K562 (cell line): ENCODE data around the gene CIB2. TPM values are rescaled to one million over a fixed set of nuclear protein-coding genes. Genes with fewer than 3 reads are reported as not detected.

ENCODE experiments used
- ATF1 ChIP-seq, 2 experiments: fragments of 450-650 bp in 1 of 2; IDR thresholded peaks; 2 replicates each; pipeline ENCODE4 v1.6.1; 2016; ENCODE audit warnings: missing compliant biosample characterization in 1 of 2, missing genetic modification characterization in 1 of 2
- CHCHD3 ChIP-seq: fragments of 250-450 bp; sonication (Bioruptor Pico); IDR thresholded peaks from 2 replicates; pipeline ENCODE4 v2.1.2; 2022; ENCODE audit warnings: mild to moderate bottlenecking
- GABPA ChIP-seq: fragments of 200-800 bp; sonication (Bioruptor generic); conservative IDR thresholded peaks from 2 replicates; pipeline ENCODE4 v1.6.1; 2016; ENCODE audit warnings: low read depth, missing genetic modification characterization, missing compliant biosample characterization
- GTF2F1 ChIP-seq: IDR thresholded peaks from 2 replicates; pipeline ENCODE4 v1.6.1; 2011; ENCODE audit warnings: low read depth, low read length, improper control_type of control experiment
- MTA2 ChIP-seq: fragments of 450-650 bp; IDR thresholded peaks from 2 replicates; pipeline ENCODE4 v1.6.1; 2016; ENCODE audit warnings: low read depth
- NFXL1 ChIP-seq: fragments of 450-650 bp; formaldehyde crosslinking; IDR thresholded peaks from 2 replicates; pipeline ENCODE4 v1.4.0; 2021; ENCODE audit warnings: mild to moderate bottlenecking
- POLR3A ChIP-seq: IDR thresholded peaks from 2 replicates; pipeline ENCODE4 v1.6.1; 2011; ENCODE audit warnings: borderline replicate concordance, mild to moderate bottlenecking, moderate library complexity; ENCODE audit not compliant: insufficient read length, insufficient read depth; ENCODE audit errors: extremely low read depth
- TBP ChIP-seq: optimal IDR thresholded peaks from 2 replicates; pipeline ENCODE3; 2011; ENCODE audit warnings: low read depth, low read length, improper control_type of control experiment
- ZFX ChIP-seq: sonication (generic); formaldehyde crosslinking; IDR thresholded peaks from 2 replicates; pipeline ENCODE4 v1.8.0; 2022; ENCODE audit warnings: mild to moderate bottlenecking, missing genetic modification reagents, moderate library complexity
- polyA plus RNA-seq, 8 experiments: library from polyadenylated mRNA; depleted of rRNA in 4 of 8; stranded (reverse) in 5 of 8; unstranded in 3 of 8; fragments of >200 nt; fragmentation: Nextera tagmentation in 2 of 8; fragmentation: Illumina TruSeq in 1 of 8; extraction: Ambion mirVana in 2 of 8; extraction: Trizol in 1 of 8; gene quantifications; 2 replicates each; pipeline versions ENCODE4 v1.2.1 to v1.2.3, GENCODE V29; 2011 to 2014; ENCODE audit warnings: inconsistent platforms in 1 of 8, missing spikeins in 1 of 8
- total RNA-seq, 7 experiments: library from RNA; depleted of rRNA in 6 of 7; stranded (reverse); fragments of >200 nt in 6 of 7; fragmentation: Illumina TruSeq in 2 of 7; extraction: Trizol in 2 of 7; gene quantifications; 2 replicates each; pipeline versions ENCODE4 v1.2.1 to v1.2.3, GENCODE V29; 2011 to 2021; ENCODE audit warnings: low replicate concordance in 1 of 7
- TF ChIP-seq, protein P1 (sequence below): sonication (generic); formaldehyde crosslinking; IDR thresholded peaks from 2 replicates; pipeline ENCODE4 v1.8.0; 2022; ENCODE audit warnings: mild to moderate bottlenecking, missing genetic modification reagents, borderline replicate concordance
- TF ChIP-seq, protein P2 (sequence below): fragments of 250-450 bp; sonication (Bioruptor Pico); IDR thresholded peaks from 2 replicates; pipeline ENCODE4 v1.4.0; 2020

Gene CIB2
- total and polyA plus RNA-seq, 9 of the 15 experiments (the other 6 are each of a cell fraction or from before 2014, with no cell fraction given) = 1.5 to 37.4 (median 19.4) TPM

DNA sequence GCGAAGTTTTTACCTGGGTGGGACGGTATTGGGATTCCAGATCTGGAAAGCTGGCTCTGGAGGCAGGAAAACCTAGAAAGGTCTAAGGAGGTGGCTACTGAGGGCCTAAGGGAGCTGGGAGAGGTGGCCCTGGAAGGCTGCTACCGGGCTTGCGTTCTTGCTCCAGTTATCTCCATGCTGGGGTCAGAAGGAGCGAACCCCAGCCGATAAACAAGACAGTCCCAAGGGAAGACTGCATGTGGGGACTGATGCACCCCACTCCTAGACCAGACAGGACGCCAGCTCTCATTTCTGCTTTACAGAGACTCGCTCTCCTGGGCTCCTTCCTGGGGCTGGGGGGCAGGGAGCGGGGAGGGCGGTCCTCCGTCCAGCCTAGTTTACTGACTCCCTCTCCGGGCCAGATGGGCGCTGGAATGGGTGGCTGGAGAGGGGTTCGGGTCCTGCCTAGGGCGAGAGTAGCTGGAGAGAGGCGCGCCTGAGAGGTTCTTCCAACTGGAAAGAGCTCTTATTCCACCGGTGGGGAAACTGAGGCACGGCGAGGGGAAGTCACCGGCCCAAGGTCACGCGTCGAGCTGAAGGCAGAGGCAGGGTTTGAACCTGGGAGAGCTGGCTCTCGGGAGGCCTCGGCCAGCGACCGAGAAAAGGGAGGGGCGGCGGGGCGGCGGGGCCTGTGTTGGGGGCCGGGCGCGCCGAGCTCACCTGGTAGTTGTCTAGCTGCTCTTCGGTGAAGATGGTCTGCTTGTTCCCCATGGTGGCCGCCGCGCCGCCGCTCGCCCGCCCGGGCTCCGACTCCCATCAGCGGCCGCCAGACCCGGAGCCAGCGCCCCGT is 565 bp downstream of the CIB2 start (continued):
- 0 out of 2 replicates have a peak, but pooled peaks have one; percentile 32 for TF ChIP-seq ZFX (CRISPR knock-in tag)
- TF ChIP-seq ATF1 (CRISPR knock-in tag; IDR thresholded peaks at IDR 0.05) = no peak
- no peak for TF ChIP-seq ATF1 (tag; IDR thresholded peaks at IDR 0.05)
- no peak for TF ChIP-seq POLR3A
- TF ChIP-seq GABPA (tag) = no peak
- TF ChIP-seq, protein P1, sequence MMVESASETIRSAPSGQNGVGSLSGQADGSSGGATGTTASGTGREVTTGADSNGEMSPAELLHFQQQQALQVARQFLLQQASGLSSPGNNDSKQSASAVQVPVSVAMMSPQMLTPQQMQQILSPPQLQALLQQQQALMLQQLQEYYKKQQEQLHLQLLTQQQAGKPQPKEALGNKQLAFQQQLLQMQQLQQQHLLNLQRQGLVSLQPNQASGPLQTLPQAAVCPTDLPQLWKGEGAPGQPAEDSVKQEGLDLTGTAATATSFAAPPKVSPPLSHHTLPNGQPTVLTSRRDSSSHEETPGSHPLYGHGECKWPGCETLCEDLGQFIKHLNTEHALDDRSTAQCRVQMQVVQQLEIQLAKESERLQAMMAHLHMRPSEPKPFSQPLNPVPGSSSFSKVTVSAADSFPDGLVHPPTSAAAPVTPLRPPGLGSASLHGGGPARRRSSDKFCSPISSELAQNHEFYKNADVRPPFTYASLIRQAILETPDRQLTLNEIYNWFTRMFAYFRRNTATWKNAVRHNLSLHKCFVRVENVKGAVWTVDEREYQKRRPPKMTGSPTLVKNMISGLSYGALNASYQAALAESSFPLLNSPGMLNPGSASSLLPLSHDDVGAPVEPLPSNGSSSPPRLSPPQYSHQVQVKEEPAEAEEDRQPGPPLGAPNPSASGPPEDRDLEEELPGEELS (CRISPR knock-in tag) = no peak
- no peak for TF ChIP-seq GTF2F1
- TF ChIP-seq, protein P2, sequence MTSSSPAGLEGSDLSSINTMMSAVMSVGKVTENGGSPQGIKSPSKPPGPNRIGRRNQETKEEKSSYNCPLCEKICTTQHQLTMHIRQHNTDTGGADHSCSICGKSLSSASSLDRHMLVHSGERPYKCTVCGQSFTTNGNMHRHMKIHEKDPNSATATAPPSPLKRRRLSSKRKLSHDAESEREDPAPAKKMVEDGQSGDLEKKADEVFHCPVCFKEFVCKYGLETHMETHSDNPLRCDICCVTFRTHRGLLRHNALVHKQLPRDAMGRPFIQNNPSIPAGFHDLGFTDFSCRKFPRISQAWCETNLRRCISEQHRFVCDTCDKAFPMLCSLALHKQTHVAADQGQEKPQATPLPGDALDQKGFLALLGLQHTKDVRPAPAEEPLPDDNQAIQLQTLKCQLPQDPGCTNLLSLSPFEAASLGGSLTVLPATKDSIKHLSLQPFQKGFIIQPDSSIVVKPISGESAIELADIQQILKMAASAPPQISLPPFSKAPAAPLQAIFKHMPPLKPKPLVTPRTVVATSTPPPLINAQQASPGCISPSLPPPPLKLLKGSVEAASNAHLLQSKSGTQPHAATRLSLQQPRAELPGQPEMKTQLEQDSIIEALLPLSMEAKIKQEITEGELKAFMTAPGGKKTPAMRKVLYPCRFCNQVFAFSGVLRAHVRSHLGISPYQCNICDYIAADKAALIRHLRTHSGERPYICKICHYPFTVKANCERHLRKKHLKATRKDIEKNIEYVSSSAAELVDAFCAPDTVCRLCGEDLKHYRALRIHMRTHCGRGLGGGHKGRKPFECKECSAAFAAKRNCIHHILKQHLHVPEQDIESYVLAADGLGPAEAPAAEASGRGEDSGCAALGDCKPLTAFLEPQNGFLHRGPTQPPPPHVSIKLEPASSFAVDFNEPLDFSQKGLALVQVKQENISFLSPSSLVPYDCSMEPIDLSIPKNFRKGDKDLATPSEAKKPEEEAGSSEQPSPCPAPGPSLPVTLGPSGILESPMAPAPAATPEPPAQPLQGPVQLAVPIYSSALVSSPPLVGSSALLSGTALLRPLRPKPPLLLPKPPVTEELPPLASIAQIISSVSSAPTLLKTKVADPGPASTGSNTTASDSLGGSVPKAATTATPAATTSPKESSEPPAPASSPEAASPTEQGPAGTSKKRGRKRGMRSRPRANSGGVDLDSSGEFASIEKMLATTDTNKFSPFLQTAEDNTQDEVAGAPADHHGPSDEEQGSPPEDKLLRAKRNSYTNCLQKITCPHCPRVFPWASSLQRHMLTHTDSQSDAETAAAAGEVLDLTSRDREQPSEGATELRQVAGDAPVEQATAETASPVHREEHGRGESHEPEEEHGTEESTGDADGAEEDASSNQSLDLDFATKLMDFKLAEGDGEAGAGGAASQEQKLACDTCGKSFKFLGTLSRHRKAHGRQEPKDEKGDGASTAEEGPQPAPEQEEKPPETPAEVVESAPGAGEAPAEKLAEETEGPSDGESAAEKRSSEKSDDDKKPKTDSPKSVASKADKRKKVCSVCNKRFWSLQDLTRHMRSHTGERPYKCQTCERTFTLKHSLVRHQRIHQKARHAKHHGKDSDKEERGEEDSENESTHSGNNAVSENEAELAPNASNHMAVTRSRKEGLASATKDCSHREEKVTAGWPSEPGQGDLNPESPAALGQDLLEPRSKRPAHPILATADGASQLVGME (CRISPR knock-in tag) = no peak
- no peak for TF ChIP-seq NFXL1 (CRISPR knock-in tag)
- TF ChIP-seq MTA2 = no peak
- TF ChIP-seq TBP = peak; percentile 0
- TF ChIP-seq CHCHD3 = no peak
